IPS-15b (cell line): ENCODE results near the gene SEZ6L.

Source experiments
- H3K27me3 ChIP-seq: one replicate; pipeline ENCODE4 v1.6.1; 2013; ENCODE audit warnings: low read length; ENCODE audit not compliant: control insufficient read depth, insufficient read depth
- H3K36me3 ChIP-seq: one replicate; pipeline ENCODE4 v1.6.1; 2013; ENCODE audit warnings: low read length; ENCODE audit not compliant: control insufficient read depth, insufficient read depth
- H3K4me1 ChIP-seq: one replicate; pipeline ENCODE4 v1.6.1; 2013; ENCODE audit warnings: mild to moderate bottlenecking, low read length; ENCODE audit not compliant: control insufficient read depth, insufficient read depth
- H3K4me3 ChIP-seq: one replicate; pipeline ENCODE4 v1.5.1; 2013; ENCODE audit warnings: low read depth, low read length
- H3K9ac ChIP-seq: one replicate; pipeline ENCODE4 v1.6.1; 2013; ENCODE audit warnings: low read depth, mild to moderate bottlenecking, low read length
- H3K9me3 ChIP-seq: one replicate; pipeline ENCODE4 v1.6.1; 2013; ENCODE audit warnings: mild to moderate bottlenecking, low read length; ENCODE audit not compliant: control insufficient read depth, insufficient read depth

SEZ6L gene

DNA sequence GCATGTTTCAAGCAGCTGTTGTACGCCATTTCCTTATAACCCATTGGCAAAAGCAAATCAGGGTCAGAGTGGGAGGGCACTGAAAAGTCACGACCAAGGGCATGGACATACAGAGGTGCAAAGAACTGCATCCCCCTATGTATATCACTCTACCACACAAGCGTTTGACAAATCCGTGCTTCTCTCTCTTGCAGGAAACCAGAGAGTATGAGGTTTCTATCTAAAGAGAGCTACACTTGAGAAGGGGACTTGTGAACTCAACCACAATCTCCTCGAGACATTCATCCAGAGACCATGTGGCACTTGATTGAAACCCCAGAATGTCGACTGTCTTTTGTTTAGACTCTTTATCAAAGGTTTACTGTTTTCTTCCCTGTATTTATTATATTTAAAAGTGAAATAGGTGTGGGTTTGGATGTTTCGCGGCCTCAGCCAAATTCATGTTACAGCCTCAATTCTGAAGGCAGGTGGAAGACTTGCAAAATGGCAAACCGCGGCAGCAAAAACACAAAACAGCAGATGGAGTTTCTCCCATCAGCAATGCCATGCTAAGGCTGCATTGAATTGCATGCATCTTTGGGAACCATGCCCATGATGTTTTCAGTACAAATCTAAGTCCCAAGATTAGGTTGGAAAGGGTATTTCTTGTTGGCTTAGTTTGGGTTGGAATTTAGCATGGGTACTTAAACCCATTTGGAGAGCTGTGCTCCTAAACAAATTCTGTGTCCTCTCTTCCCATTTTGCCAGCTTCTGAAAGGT is 211.0 kb downstream of the SEZ6L start:
- Histone ChIP-seq H3K4me3 (no peak overlapping the region), H3K27me3 (no peaks in the 10 kb centered on the region), H3K4me1 (peaks cover 4% of the 10 kb centered on the region), H3K36me3 (no peaks in the 10 kb centered on the region), H3K9me3 (no peaks in the 10 kb centered on the region), H3K9ac (no peak overlapping the region)

DNA sequence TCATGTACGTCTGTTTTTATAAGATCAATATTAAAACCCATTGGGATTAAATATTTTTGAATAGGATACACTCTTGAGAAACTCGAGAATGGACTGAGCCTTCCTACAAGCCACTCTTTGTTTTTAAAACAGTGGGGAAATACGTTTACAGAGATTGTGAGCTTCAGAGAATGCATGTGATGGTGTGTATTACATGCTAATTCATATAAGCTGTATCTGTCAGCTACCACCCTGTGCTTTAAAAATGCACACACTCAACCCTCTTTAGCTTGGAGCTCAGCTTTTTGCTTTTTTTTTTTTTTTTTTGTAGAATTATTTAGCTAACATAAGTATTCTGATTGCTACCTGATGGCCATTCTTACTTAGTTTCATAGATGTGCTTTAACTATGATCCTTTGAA is 213.5 kb downstream of the SEZ6L start:
- H3K36me3 ChIP-seq: no peaks in the 10 kb centered on the region
- peaks cover 3% of the 10 kb centered on the region for H3K4me1 ChIP-seq
- H3K27me3 ChIP-seq: no peaks in the 10 kb centered on the region
- H3K9me3 ChIP-seq: no peaks in the 10 kb centered on the region
- no peak overlapping the region for H3K9ac ChIP-seq
- H3K4me3 ChIP-seq: no peak overlapping the region

DNA sequence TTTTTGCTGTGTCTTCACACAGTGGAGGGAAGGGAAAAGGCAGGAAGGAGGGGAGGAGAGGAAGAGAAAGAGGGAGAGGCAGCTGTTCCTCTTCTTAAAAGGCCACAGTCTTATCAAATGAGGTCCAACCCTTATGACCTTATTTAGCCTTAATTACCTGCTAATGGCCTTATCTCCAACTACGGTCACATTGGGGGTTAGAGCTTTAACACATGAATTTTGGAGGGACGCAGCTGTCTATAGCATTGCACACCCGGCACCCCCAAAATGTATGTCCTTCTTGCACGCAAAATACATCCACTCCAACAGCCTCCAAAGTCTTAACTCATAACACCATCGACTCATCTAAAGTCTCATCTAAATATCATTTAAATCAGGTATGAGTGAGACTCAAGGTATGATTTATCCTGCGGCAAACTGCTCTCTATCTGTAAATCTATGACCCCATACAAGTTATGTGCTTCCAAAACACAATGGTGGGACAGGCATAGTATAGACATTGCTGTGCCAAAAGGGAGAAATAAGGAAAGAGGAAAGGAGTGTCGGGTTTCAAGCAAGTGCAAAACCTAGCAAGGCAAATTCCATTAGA is 214.8 kb downstream of the SEZ6L start:
- Histone ChIP-seq H3K4me3 (no peak overlapping the region), H3K27me3 (no peaks in the 10 kb centered on the region), H3K9ac (no peak overlapping the region), H3K4me1 (no peaks in the 10 kb centered on the region), H3K36me3 (no peaks in the 10 kb centered on the region), H3K9me3 (no peaks in the 10 kb centered on the region)

DNA sequence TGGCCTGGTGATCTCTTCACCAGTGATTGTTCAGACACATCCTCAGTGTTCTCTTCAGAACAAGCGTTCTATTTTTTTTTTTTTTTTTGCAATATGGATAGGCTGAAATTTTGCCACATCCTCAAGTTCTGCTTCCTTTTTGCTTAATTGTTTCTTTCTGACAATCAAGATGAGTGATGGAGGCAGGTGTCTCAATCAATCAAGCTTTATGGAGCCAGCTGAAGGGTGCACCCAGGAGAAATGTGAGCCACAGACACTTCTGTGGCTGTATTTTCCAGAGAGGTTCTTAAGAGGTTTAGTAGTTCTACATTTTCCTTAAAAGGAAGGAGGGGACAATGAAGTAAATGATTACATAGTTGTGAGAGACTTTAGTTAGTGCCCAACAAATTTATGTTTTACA is 215.9 kb downstream of the SEZ6L start:
- H3K27me3 ChIP-seq: no peaks in the 10 kb centered on the region
- H3K4me1 ChIP-seq: no peaks in the 10 kb centered on the region
- no peaks in the 10 kb centered on the region for H3K9me3 ChIP-seq
- H3K36me3 ChIP-seq: no peaks in the 10 kb centered on the region
- H3K4me3 ChIP-seq: no peak overlapping the region
- H3K9ac ChIP-seq: no peak overlapping the region

DNA sequence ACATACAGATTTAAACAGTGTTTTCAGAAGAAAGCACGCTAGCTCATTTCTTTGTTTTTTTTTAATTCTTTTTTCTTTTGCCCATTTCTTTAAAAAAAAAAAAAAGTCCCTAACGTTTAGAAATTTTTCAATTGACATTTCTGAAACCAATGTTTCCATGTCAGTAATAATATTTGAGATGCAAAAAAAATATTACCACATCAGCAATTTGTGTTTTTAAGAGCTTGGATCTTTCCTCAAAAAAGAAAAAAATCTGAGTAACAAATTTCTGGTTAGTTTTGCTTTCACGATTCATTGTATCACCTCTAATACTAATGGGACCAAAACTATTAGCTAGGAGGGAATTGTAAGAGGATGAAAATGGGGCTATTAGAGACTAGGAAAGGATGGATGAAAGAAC is 219.9 kb downstream of the SEZ6L start:
- Histone ChIP-seq H3K4me1 (no peaks in the 10 kb centered on the region), H3K4me3 (no peak overlapping the region), H3K9me3 (no peaks in the 10 kb centered on the region), H3K27me3 (no peaks in the 10 kb centered on the region), H3K9ac (no peak overlapping the region), H3K36me3 (no peaks in the 10 kb centered on the region)

DNA sequence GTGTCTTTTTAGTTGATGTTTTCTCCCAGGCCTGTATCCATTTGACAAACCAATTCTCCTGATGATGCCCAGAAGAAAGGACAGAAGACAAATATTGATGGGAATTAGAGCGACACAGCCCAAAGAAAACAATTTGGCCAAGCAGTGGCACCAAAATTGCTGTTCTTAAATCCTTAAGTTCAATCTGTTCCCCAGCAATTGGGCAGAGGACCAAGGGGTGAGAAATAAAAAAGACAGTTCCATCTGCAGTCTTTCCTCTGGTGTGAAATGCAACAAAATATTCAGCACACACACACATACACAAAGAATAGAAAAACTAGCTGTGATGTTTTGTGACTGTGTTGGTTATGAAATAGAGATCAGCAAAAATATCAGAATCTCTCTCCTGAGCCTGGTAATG is 221.8 kb downstream of the SEZ6L start:
- Histone ChIP-seq H3K36me3 (no peaks in the 10 kb centered on the region), H3K9ac (no peak overlapping the region), H3K9me3 (no peaks in the 10 kb centered on the region), H3K27me3 (no peaks in the 10 kb centered on the region), H3K4me3 (no peak overlapping the region), H3K4me1 (no peaks in the 10 kb centered on the region)

DNA sequence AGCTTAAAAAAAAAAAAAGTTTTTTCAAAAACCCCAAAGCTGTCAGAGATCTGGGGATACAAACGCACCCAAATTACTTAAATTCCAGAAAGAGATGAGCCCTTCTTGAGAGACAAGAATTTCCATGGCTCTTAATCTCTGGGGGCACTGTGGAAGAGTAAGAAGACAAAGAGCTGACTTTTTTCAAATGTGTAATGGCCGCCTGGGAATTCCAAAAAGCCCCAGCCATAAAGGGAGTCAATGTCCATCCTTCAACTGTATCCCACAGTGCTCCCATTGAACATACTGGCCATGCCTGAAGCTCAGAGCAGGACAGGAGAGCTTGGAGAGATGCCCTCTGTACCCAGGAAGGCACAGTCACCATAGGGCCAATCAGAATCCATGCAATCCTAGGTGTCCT is 222.4 kb downstream of the SEZ6L start:
- no peaks in the 10 kb centered on the region for H3K27me3 ChIP-seq
- H3K4me1 ChIP-seq: no peaks in the 10 kb centered on the region
- H3K4me3 ChIP-seq: no peak overlapping the region
- no peaks in the 10 kb centered on the region for H3K36me3 ChIP-seq
- no peaks in the 10 kb centered on the region for H3K9me3 ChIP-seq
- no peak overlapping the region for H3K9ac ChIP-seq

DNA sequence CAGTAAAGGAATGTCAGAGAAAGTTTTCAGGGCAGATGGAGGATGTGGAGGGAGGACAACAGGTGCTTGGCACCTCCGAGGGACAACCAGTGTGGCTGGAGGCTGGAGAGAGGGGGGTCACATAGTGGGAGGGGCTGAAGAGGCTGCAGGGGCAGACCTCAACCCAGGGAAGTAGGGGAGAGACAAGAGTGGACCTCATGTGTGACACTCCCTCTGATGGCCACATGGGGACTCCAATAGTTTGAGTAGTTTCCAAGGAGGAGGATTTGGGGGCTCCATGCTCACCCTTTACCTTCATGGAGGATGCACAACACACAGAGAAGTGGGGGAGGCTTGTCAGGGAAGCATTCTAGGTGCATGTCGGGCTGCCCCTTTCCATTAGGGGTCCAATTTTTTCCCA is 224.7 kb downstream of the SEZ6L start:
- no peak overlapping the region for H3K9ac ChIP-seq
- H3K4me1 ChIP-seq: no peaks in the 10 kb centered on the region
- H3K27me3 ChIP-seq: no peaks in the 10 kb centered on the region
- no peaks in the 10 kb centered on the region for H3K36me3 ChIP-seq
- H3K9me3 ChIP-seq: no peaks in the 10 kb centered on the region
- no peak overlapping the region for H3K4me3 ChIP-seq

DNA sequence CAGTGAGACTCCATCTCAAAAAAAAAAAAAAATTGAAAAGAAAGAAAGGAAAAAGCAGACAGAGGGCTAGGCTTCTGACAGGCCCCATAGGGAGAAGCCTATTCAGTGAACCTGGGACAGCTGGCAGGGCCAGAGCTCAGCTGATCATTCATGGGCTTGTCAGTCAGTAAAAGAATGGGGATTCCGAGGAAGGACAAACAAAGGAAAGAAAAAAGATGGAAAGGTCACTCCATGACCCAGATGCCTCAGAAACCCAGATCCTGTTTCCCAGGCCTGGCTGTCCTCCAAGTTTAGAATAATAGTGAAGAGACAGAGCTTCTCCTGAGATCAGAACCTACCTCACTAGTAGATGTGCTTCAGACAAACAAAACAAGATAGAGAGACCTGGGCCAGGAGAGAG is 225.5 kb downstream of the SEZ6L start:
- H3K4me1 ChIP-seq: no peaks in the 10 kb centered on the region
- no peak overlapping the region for H3K9ac ChIP-seq
- no peaks in the 10 kb centered on the region for H3K36me3 ChIP-seq
- no peak overlapping the region for H3K4me3 ChIP-seq
- H3K27me3 ChIP-seq: no peaks in the 10 kb centered on the region
- no peaks in the 10 kb centered on the region for H3K9me3 ChIP-seq

DNA sequence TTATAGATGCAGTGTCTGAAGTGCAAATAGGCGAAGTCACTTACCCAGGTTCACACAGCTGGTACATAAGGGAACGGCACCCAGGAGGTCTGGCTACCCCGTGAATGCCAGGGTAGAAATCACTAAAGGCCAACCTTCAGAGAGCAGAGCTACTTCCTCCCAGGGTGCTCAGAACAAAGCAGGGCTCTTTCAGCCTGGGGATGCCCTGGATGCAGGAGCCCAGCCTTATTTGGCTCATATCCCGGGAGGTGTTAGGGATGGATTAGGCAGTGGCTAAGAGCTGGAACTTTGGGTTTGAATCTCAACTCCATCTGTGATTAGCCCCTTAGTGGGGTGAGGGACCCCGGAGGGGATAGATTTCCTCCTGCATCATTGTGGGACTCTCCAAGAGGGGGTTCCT is 226.7 kb downstream of the SEZ6L start:
- no peaks in the 10 kb centered on the region for H3K27me3 ChIP-seq
- H3K4me3 ChIP-seq: no peak overlapping the region

DNA sequence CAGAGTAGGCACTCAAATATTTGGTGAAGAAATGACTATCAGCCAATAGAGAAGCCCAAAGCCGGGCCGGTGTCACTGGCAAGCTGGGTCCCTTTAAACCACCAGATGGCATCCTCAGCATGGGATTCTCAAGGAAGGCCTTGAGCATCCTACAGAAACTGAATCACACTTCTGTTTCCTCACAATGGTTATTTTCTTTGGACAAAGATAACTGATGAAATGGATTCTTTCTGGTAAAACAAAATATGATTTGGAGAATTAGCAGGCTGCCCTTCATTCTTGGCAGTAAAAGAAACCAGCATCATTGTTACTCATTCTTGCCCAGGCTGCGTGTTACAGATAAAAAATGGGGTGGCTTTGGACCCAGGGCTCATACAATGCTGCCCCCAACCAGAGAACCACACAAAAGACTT is 229.5 kb downstream of the SEZ6L start:
- Histone ChIP-seq H3K9ac (no peak overlapping the region), H3K27me3 (no peaks in the 10 kb centered on the region), H3K36me3 (no peaks in the 10 kb centered on the region), H3K4me1 (no peaks in the 10 kb centered on the region), H3K4me3 (no peak overlapping the region), H3K9me3 (no peaks in the 10 kb centered on the region)

More for the DNA sequence above, 226.7 kb downstream of the SEZ6L start:
- H3K9me3 ChIP-seq: no peaks in the 10 kb centered on the region
- H3K4me1 ChIP-seq: no peaks in the 10 kb centered on the region
- no peaks in the 10 kb centered on the region for H3K36me3 ChIP-seq
- H3K9ac ChIP-seq: no peak overlapping the region

DNA sequence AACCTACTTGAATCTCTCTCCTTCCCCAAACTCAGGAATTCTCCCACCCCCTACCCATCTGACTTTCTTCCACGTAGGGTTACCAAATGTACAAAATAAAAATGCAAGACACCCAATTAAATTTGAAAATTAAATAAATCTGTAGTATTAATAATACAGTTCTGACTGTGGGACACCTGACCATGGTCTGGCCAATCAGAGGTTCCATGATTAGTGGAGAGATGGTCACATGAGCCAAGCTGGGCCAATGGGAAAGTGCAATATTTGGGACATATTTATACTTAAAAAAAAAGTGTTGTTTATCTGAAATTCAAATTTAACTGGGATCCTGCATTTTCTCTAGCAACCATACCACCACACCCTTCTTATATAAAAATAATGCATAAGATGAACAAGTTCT is 230.0 kb downstream of the SEZ6L start:
- Histone ChIP-seq H3K9me3 (no peaks in the 10 kb centered on the region), H3K4me1 (no peaks in the 10 kb centered on the region), H3K9ac (no peak overlapping the region), H3K4me3 (no peak overlapping the region), H3K27me3 (no peaks in the 10 kb centered on the region), H3K36me3 (no peaks in the 10 kb centered on the region)
